Heart right ventricle (tissue), 16 donors: ENCODE results near the gene TRPV6. TPM values are rescaled to one million over a fixed set of nuclear protein-coding genes. Genes with fewer than 3 reads are reported as not detected.

Experiments
- ATAC-seq, 8 donors: fragments of 200-7000 bp; cut with Tn5 transposase; one replicate each; pipeline ENCODE4 v1.9.1; 2020; ENCODE audit warnings: mild to moderate bottlenecking in 8 of 8, moderate library complexity in 8 of 8, moderate number of reproducible peaks in 1 of 8
- DNase-seq, 2 donors: peaks; one replicate each; pipeline ENCODE4 v3.0.0-alpha.2; 2020
- H3K27ac ChIP-seq, 10 donors: fragments of 200-600 bp; sonication (generic) in 2 of 10; one replicate each; pipeline versions ENCODE4 v1.5.0 to v1.8.0; 2020 to 2022; ENCODE audit warnings: mild to moderate bottlenecking in 3 of 10
- H3K27me3 ChIP-seq, 7 donors: fragments of 200-600 bp; one replicate each; pipeline ENCODE4 v1.8.0; 2021 to 2022; ENCODE audit warnings: mild to moderate bottlenecking in 2 of 7
- H3K36me3 ChIP-seq, 9 donors: fragments of 200-600 bp; sonication (generic) in 1 of 9; one replicate each; pipeline versions ENCODE4 v1.5.0 to v1.8.0; 2020 to 2022; ENCODE audit warnings: mild to moderate bottlenecking in 2 of 9
- H3K4me1 ChIP-seq, 9 donors: fragments of 200-600 bp; sonication (generic) in 1 of 9; one replicate each; pipeline versions ENCODE4 v1.5.0 to v1.8.0; 2020 to 2022; ENCODE audit warnings: mild to moderate bottlenecking in 4 of 9
- H3K4me3 ChIP-seq, 10 donors: fragments of 200-600 bp; sonication (generic) in 2 of 10; one replicate each; pipeline versions ENCODE4 v1.5.0 to v1.8.0; 2020 to 2022; ENCODE audit warnings: mild to moderate bottlenecking in 7 of 10, moderate library complexity in 2 of 10
- H3K9me3 ChIP-seq, 11 donors: fragments of 200-600 bp in 10 of 11; sonication (generic) in 2 of 11; one replicate each; pipeline versions ENCODE4 v1.5.0 to v1.8.0; 2013 to 2022; ENCODE audit warnings: mild to moderate bottlenecking in 2 of 11, control low read depth in 1 of 11, moderate library complexity in 1 of 11
- WGBS, 2 donors: extraction: QIAGEN DNeasy Blood & Tissue Kit; methylation state at CpG; one replicate each; pipeline ENCODE4 v1.1.7; 2013; ENCODE audit warnings: inconsistent platforms in 1 of 2; 5-methylcytosine and 5-hydroxymethylcytosine counted together
- intact Hi-C, 10 donors: fragments of 100-400 bp; cut with DNase I; formaldehyde crosslinking; loops; one replicate each; pipeline versions ENCODE4 v1.11.1 to v1.14.2; 2022
- polyA plus RNA-seq, 2 donors: library from polyadenylated mRNA; stranded (reverse); fragments of 200-250 nt; gene quantifications; one replicate each; pipeline ENCODE4 v1.2.3, GENCODE V29; 2013
- total RNA-seq, 10 donors: library from RNA; stranded (reverse); fragmentation: NEBNext Ultra II Directional in 3 of 10; extraction: Animal tissue kit (Norgen Biotek cat#: 25700) in 3 of 10; gene quantifications; one replicate each; pipeline versions ENCODE4 v1.2.1 to v1.2.4, GENCODE V29; 2021 to 2023
- TF ChIP-seq, protein P1 (sequence below), 9 donors: fragments of 200-600 bp; sonication (generic) in 2 of 9; IDR thresholded peaks; one replicate each; pipeline versions ENCODE4 v1.5.0 to v1.8.0; 2021 to 2022; ENCODE audit warnings: antibody characterized with exemption in 9 of 9, mild to moderate bottlenecking in 5 of 9, moderate library complexity in 1 of 9
- donor health status: Arrhythmogenic right ventricular cardiomyopathy.
- donor health status: ischemic (EF 13 %, LVEDD 7.1; RV severe dilation, severe dysfunction).
- donor health status: healthy with polysubstance abuse.
- donor health status: DM: no; HTN: yes; CAD: no.
- donor health status: DM: no; HTN: no; CAD: no.
- donor health status: ischemic (EF 25% LVEDD 6.9; RV normal size, moderate dysfunction).
- donor health status: ischemic (EF 25% LVEDD 5.7; RV mildly dilated, moderate dysfunction).
- donor health status: healthy.
- donor health status: DM: yes; HTN: yes; CAD: no.
- donor health status: Ischemic cardiomyopathy.
- donor health status: ischemic (EF 35%, LVEDD 5.7; RV mildly dilated, moderate dysfunction).
- donor health status: nonischemic (EF 11% LVEDD 7.7; RV severe dilation, severe dysfunction).
- donor health status: DM: yes; HTN: yes; CAD: no.
- donor health status: PGD.
- donor health status: ischemic (EF 29% LVEDD 5.4; RV normal size, mild dysfunction).
- donor health status: nonischemic (EF 23%, LVEDD 6.1; RV moderate dilation, normal function).

TRPV6 gene
- total and polyA plus RNA-seq, 12 donors: 0.03 TPM; not detected in 11

DNA sequence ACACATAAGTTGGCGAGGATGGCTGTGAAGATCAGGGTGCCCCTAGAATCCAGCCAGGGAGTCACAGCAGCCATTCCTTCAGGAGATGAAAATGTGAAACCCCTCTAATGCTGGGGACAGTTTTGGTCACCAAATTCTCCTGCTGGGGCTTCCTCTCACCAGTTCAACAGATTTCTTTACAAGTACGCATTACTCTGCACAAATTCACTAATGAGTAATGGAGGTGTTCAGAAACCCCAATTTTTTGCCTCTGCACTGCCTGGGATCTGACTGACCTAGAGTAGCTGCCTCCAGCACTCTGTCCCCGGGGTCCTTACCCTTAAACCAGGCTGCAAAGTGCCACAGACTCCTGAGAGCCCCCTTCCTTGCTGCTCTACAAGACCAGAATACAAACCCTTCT, 31.9 kb upstream of the TRPV6 start:
- ATAC-seq: no peak
- WGBS, 2 donors: 78 to 79% methylated on average over 3 of the region's 3 CpGs

DNA sequence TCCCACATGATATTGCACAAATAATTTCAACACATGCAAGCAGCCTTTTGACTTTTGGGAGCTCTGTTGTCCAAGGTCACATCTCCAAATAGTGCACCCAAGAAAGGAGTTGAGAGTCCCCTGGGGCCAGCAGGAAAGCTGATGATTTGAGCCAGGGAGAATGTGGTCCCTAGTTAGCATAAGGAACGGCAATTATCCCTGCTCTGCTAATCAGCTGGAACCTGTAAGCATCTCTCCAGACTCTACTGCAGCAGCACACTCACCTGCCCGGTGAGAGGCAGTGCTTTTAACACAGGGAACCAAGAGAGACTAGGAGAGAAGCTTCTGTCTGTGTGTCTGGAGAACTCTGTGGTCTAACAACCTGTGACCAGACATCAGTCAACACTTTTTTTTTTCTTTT, 31.0 kb upstream of the TRPV6 start:
- WGBS, 2 donors: 41 to 71% methylated on average over 2 of the region's 2 CpGs
- intact Hi-C loops: no loop called here
- TF ChIP-seq, protein P1, sequence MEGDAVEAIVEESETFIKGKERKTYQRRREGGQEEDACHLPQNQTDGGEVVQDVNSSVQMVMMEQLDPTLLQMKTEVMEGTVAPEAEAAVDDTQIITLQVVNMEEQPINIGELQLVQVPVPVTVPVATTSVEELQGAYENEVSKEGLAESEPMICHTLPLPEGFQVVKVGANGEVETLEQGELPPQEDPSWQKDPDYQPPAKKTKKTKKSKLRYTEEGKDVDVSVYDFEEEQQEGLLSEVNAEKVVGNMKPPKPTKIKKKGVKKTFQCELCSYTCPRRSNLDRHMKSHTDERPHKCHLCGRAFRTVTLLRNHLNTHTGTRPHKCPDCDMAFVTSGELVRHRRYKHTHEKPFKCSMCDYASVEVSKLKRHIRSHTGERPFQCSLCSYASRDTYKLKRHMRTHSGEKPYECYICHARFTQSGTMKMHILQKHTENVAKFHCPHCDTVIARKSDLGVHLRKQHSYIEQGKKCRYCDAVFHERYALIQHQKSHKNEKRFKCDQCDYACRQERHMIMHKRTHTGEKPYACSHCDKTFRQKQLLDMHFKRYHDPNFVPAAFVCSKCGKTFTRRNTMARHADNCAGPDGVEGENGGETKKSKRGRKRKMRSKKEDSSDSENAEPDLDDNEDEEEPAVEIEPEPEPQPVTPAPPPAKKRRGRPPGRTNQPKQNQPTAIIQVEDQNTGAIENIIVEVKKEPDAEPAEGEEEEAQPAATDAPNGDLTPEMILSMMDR (IDR thresholded peaks at IDR 0.05): no peak
- no peaks in the 10 kb centered on the region for H3K9me3 ChIP-seq
- peaks cover 0 to 21% (median 6%) of the 10 kb centered on the region in 7 donors for H3K27me3 ChIP-seq
- no peaks in the 10 kb centered on the region for H3K4me1 ChIP-seq
- DNase-seq (no peak), ATAC-seq (no peak)
- H3K36me3 ChIP-seq: no peaks in the 10 kb centered on the region
- H3K4me3 ChIP-seq: no peak overlapping the region
- H3K27ac ChIP-seq: no peak overlapping the region

More for the DNA sequence above, 31.9 kb upstream of the TRPV6 start:
- no peak overlapping the region for H3K4me3 ChIP-seq
- H3K27ac ChIP-seq: no peak overlapping the region
- intact Hi-C loops: no loop called here
- TF ChIP-seq, protein P1 (IDR thresholded peaks at IDR 0.05): no peak
- no peak for DNase-seq
- no peaks in the 10 kb centered on the region for H3K9me3 ChIP-seq
- H3K27me3 ChIP-seq: peaks cover 0 to 18% (median 6%) of the 10 kb centered on the region in 7 donors
- no peaks in the 10 kb centered on the region for H3K36me3 ChIP-seq
- no peaks in the 10 kb centered on the region for H3K4me1 ChIP-seq

DNA sequence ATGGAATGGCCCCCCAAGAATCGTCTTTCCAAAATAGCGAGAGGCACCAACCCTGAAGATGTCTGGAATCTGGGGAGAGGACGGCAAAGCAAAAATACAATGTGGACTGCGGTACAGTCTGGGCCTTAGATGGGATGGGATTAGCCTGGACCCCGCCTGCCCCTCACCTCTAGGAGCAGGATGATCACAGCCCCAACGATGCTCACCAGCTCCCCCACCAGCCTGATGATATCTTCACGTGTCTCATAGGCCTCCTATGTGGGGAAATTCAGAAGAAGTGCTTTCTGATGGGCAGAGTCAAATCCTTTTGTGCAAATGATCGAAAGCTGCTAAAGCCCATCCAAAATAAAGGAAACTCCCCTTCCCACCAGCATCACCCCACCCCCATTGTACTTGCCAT, 29.8 kb upstream of the TRPV6 start:
- H3K4me1 ChIP-seq: peaks cover 0 to 5% (median 0%) of the 10 kb centered on the region in 9 donors
- no peak for DNase-seq
- TF ChIP-seq, protein P1 (IDR thresholded peaks at IDR 0.05): no peak
- H3K36me3 ChIP-seq: no peaks in the 10 kb centered on the region
- ATAC-seq: no peak
- 81 to 88% methylated on average over 8 of the region's 8 CpGs for WGBS, 2 donors
- H3K27ac ChIP-seq: no peak overlapping the region
- intact Hi-C loops: no loop called here
- H3K27me3 ChIP-seq: peaks cover 0 to 25% (median 6%) of the 10 kb centered on the region in 7 donors
- H3K9me3 ChIP-seq: no peaks in the 10 kb centered on the region
- H3K4me3 ChIP-seq: no peak overlapping the region

DNA sequence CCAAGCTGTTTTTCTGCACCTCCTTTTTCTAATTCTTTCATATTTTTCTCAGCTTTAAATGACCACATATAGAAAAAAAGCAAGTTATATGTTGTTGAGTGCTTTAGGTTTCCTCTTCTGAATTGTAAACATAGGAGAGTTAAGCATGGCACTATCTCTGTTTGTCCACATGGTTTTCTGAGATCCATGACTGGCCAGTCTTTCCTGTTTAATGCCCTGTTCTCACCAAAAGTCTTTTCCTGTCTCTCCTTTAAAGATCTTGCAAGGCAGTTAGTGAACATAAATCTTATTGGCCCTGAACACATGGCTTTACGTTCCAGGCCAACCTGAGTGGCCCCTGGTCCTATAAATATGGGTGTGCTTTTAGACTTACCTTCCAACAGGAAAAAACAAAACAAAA, 28.6 kb upstream of the TRPV6 start:
- Histone ChIP-seq H3K4me1 (peaks cover 0 to 16% (median 0%) of the 10 kb centered on the region in 9 donors), H3K4me3 (no peak overlapping the region), H3K27me3 (peaks cover 0 to 29% (median 6%) of the 10 kb centered on the region in 7 donors), H3K9me3 (no peaks in the 10 kb centered on the region), H3K36me3 (no peaks in the 10 kb centered on the region), H3K27ac (no peak overlapping the region)
- intact Hi-C loops: no loop called here
- TF ChIP-seq, protein P1 (IDR thresholded peaks at IDR 0.05): no peak
- DNase-seq (no peak), ATAC-seq (no peak)
- 57 to 59% methylated on average over 1 of the region's 1 CpG for WGBS, 2 donors
